Ovary (tissue), 3 donors: ENCODE data around the gene AP3B2.

Source experiments
- CTCF ChIP-seq, 3 donors: fragments of 450-650 bp in 2 of 3; fragments of 200-600 bp in 1 of 3; IDR thresholded peaks; one replicate each; pipeline versions ENCODE4 v1.5.1 to v1.8.0; 2016 to 2022; ENCODE audit warnings: antibody characterized with exemption in 3 of 3, mild to moderate bottlenecking in 1 of 3
- POLR2A ChIP-seq: fragments of 450-650 bp; IDR thresholded peaks from one replicate; pipeline ENCODE4 v1.6.1; 2017; ENCODE audit warnings: antibody characterized with exemption, mild to moderate bottlenecking, moderate library complexity
- donor health status: DM: no; HTN: no; CAD: no.

- no peak for TF ChIP-seq POLR2A
- no peak for TF ChIP-seq CTCF (IDR thresholded peaks at IDR 0.05)
These were observed 29.4 kb upstream of the AP3B2 start for GRCh38 chr15:82739086-82739485.
